ENCODE measurements around the gene EIF3J. TPM values are rescaled to one million over a fixed set of nuclear protein-coding genes. Genes with fewer than 3 reads are reported as not detected.
"Not testable (repeated sequence)": the region's sequence is repeated elsewhere in the genome, so short reads cannot be mapped to it uniquely, and the experiment has no call there.

The EIF3J gene
- polyA plus RNA-seq, 2 of the 4 experiments (the other 2 are of a cell fraction) = 90.6 to 114 TPM

DNA sequence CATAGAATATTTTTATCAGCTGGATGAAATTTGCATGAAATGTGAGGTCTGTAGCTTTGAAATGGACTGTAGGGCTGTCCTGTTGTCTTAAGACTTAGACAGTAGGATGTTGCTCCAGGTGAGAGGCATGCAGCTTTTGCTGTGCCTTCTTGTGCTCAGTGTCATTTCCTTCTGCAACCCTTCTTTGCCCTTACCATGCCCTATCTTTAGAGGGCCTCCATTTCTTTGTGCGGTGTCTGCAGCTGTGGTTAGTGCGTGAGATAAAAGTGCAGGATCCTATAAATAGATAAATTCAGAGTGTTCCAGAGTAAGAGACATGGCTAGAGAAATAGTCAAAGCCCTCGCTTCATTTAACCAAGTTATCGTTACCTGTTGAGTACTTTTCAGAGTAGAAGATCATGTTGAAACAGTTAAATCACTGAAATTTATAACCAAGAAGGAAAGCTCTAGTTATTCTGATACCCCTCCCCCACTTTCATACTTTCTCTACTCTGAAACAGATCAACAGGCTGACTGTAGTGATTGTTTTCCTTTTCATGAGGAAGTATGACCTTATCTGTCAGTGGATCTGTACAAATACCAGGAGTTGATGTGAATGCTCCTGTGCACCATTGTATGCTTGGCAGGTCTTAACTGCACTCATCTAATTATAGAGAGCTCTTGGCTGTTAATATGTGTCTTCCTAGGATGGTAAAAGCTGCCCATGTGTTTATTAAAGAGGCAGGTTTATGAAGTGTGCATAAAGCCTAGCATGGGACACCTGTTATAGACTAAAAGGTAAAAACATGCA is 18.2 kb downstream of the EIF3J start:
- Histone ChIP-seq H3K27ac (no peak overlapping the region), H3K4me1 (0 out of 3 replicates have a peak, but pooled peaks cover 1% of the 10 kb centered on the region), H3K4me3 (no peak overlapping the region), H3K9me3 (no peaks in the 10 kb centered on the region), H3K4me2 (no peak overlapping the region)
- ChIA-PET CTCF (interaction anchor here (2.2 kb wide), 1 partner anchor 9 kb away, joined by 11 read pairs; no protein-coding TSS in a partner anchor), POLR2A (no interaction called here)
- 99% methylated on average over 4 of the region's 4 CpGs for WGBS (ENCODE audit: missing lambda C conversion rate)
- DNase-seq (ENCODE audit: low read depth in 1 of 2, low spot score in 1 of 2) (no peak), ATAC-seq (no peak), FAIRE-seq (no peak)
- TF ChIP-seq FOSL2 (IDR thresholded peaks at IDR 0.05) = no peak
- no peak for TF ChIP-seq FOSL2 (CRISPR knock-in tag; IDR thresholded peaks at IDR 0.05)
- TF ChIP-seq, protein P1, sequence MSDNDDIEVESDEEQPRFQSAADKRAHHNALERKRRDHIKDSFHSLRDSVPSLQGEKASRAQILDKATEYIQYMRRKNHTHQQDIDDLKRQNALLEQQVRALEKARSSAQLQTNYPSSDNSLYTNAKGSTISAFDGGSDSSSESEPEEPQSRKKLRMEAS (IDR thresholded peaks at IDR 0.05) = no peak
- TF ChIP-seq ZC3H11A (IDR thresholded peaks at IDR 0.05) = no peak
- TF ChIP-seq SMC3 (IDR thresholded peaks at IDR 0.05) = no peak
- no peak for TF ChIP-seq NR3C1 (IDR thresholded peaks at IDR 0.05)
- TF ChIP-seq, protein P2, sequence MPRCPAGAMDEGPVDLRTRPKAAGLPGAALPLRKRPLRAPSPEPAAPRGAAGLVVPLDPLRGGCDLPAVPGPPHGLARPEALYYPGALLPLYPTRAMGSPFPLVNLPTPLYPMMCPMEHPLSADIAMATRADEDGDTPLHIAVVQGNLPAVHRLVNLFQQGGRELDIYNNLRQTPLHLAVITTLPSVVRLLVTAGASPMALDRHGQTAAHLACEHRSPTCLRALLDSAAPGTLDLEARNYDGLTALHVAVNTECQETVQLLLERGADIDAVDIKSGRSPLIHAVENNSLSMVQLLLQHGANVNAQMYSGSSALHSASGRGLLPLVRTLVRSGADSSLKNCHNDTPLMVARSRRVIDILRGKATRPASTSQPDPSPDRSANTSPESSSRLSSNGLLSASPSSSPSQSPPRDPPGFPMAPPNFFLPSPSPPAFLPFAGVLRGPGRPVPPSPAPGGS (IDR thresholded peaks at IDR 0.05) = no peak
- no peak for TF ChIP-seq NFE2L2 (conservative IDR thresholded peaks at IDR 0.05; ENCODE audit: low read length)
- TF ChIP-seq RCOR1 (IDR thresholded peaks at IDR 0.05; ENCODE audit: low read depth, low read length) = no peak
- TF ChIP-seq MAZ (IDR thresholded peaks at IDR 0.05; ENCODE audit: borderline replicate concordance, low read depth, low read length) = no peak
- TF ChIP-seq, protein P3, sequence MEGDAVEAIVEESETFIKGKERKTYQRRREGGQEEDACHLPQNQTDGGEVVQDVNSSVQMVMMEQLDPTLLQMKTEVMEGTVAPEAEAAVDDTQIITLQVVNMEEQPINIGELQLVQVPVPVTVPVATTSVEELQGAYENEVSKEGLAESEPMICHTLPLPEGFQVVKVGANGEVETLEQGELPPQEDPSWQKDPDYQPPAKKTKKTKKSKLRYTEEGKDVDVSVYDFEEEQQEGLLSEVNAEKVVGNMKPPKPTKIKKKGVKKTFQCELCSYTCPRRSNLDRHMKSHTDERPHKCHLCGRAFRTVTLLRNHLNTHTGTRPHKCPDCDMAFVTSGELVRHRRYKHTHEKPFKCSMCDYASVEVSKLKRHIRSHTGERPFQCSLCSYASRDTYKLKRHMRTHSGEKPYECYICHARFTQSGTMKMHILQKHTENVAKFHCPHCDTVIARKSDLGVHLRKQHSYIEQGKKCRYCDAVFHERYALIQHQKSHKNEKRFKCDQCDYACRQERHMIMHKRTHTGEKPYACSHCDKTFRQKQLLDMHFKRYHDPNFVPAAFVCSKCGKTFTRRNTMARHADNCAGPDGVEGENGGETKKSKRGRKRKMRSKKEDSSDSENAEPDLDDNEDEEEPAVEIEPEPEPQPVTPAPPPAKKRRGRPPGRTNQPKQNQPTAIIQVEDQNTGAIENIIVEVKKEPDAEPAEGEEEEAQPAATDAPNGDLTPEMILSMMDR (IDR thresholded peaks at IDR 0.05) = no peak
- TF ChIP-seq, protein P4, sequence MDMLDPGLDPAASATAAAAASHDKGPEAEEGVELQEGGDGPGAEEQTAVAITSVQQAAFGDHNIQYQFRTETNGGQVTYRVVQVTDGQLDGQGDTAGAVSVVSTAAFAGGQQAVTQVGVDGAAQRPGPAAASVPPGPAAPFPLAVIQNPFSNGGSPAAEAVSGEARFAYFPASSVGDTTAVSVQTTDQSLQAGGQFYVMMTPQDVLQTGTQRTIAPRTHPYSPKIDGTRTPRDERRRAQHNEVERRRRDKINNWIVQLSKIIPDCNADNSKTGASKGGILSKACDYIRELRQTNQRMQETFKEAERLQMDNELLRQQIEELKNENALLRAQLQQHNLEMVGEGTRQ (IDR thresholded peaks at IDR 0.05) = no peak
- TF ChIP-seq, protein P5, sequence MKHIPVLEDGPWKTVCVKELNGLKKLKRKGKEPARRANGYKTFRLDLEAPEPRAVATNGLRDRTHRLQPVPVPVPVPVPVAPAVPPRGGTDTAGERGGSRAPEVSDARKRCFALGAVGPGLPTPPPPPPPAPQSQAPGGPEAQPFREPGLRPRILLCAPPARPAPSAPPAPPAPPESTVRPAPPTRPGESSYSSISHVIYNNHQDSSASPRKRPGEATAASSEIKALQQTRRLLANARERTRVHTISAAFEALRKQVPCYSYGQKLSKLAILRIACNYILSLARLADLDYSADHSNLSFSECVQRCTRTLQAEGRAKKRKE (CRISPR knock-in tag; IDR thresholded peaks at IDR 0.05; ENCODE audit: low read depth) = no peak
- no peak for TF ChIP-seq HEYL (CRISPR knock-in tag; IDR thresholded peaks at IDR 0.05)
- no peak for TF ChIP-seq EP300 (IDR thresholded peaks at IDR 0.05)
- no peak for TF ChIP-seq ESRRA (IDR thresholded peaks at IDR 0.05; ENCODE audit: borderline replicate concordance, low read length)
- TF ChIP-seq HDAC2 (IDR thresholded peaks at IDR 0.05) = no peak
- no peak for TF ChIP-seq CBX8 (IDR thresholded peaks at IDR 0.05)
- no peak for TF ChIP-seq RARB (CRISPR knock-in tag; IDR thresholded peaks at IDR 0.05)

DNA sequence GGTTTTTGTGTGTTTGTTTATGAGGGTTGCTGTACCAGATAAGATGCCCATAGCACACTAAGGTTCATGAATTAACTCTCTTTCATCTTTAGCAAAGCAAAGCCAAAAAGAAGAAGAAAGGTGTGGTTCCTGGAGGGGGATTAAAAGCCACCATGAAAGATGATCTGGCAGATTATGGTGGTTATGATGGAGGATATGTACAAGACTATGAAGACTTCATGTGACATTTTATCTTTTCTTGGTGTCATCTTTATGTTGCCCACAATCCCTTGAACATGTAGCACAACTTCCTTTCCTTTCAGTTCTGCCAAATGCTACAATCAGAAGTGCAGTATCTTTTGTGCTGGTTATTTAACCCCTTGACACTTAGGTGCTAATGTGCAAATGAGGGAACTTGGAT is 24.0 kb downstream of the EIF3J start:
- H3K27ac ChIP-seq; DNase-seq (ENCODE audit: low read depth in 1 of 2, low spot score in 1 of 2); H3K4me3 ChIP-seq; H3K4me1 ChIP-seq; H3K4me2 ChIP-seq; POLR2A ChIA-PET; FAIRE-seq; ATAC-seq: not testable (repeated sequence)
- CTCF ChIA-PET = interaction anchor here (2.4 kb wide), 1 partner anchor 11 kb away, joined by 8 read pairs; no protein-coding TSS in a partner anchor
- H3K9me3 ChIP-seq = peaks cover 13% of the 10 kb centered on the region

All from A549 (cell line).